Measurements from ENCODE around the gene NOD2.

Gene NOD2

GRCh38 chr16:50733468-50733867, 40.1 kb downstream of the NOD2 start:
- no peak for TF ChIP-seq CTCF (IDR thresholded peaks at IDR 0.05; ENCODE audit: low read depth, low read length)
- no peak overlapping the region for H3K4me3 ChIP-seq (replicated peaks in 1 of 2; ENCODE audit: low read depth in 2 of 2, low read length in 2 of 2)
- no peak for DNase-seq (ENCODE audit: low read depth in 2 of 2)

- no peak for DNase-seq (ENCODE audit: low read depth in 2 of 2)
- no peak overlapping the region for H3K4me3 ChIP-seq (replicated peaks in 1 of 2; ENCODE audit: low read depth in 2 of 2, low read length in 2 of 2)
Measured at GRCh38 chr16:50735629-50736122, 42.3 kb downstream of the NOD2 start.

DNA sequence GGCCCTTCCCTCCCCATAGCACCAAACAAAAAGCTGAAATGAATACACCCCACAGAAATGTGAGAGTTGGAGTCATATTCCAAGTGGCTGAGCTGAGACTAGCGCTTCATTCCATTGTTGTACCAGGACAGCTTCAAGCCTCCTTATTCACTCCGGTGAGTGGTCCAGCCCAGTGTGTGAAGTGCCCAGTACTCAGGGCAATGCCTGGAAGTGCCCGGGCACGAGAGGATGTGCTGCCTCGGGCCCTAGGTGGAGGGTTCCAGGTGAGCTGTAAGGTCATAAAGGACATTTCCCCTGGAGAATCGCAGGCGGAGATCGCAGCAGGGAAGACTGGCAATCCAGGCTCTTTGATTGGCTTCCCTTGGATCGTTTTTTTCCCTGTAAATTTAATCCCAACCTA, 43.0 kb downstream of the NOD2 start:
- H3K4me3 ChIP-seq (replicated peaks in 1 of 2; ENCODE audit: low read depth in 2 of 2, low read length in 2 of 2), result no peak overlapping the region
- no peak for DNase-seq (ENCODE audit: low read depth in 2 of 2)
- TF ChIP-seq CTCF (IDR thresholded peaks at IDR 0.05; ENCODE audit: low read depth, low read length), result no peak

More at GRCh38 chr16:50735629-50736122, 42.3 kb downstream of the NOD2 start:
- TF ChIP-seq CTCF (IDR thresholded peaks at IDR 0.05; ENCODE audit: low read depth, low read length), result no peak

GRCh38 chr16:50737420-50737959, 44.1 kb downstream of the NOD2 start:
- H3K4me3 ChIP-seq (replicated peaks in 1 of 2; ENCODE audit: low read depth in 2 of 2, low read length in 2 of 2), result no peak overlapping the region
- TF ChIP-seq CTCF (IDR thresholded peaks at IDR 0.05; ENCODE audit: low read depth, low read length), result no peak
- no peak for DNase-seq (ENCODE audit: low read depth in 2 of 2)

- DNase-seq (ENCODE audit: low read depth in 2 of 2), result no peak
- TF ChIP-seq CTCF (IDR thresholded peaks at IDR 0.05; ENCODE audit: low read depth, low read length), result no peak
- H3K4me3 ChIP-seq (replicated peaks in 1 of 2; ENCODE audit: low read depth in 2 of 2, low read length in 2 of 2), result no peak overlapping the region
Measured at GRCh38 chr16:50739031-50739430, 45.6 kb downstream of the NOD2 start.

DNA sequence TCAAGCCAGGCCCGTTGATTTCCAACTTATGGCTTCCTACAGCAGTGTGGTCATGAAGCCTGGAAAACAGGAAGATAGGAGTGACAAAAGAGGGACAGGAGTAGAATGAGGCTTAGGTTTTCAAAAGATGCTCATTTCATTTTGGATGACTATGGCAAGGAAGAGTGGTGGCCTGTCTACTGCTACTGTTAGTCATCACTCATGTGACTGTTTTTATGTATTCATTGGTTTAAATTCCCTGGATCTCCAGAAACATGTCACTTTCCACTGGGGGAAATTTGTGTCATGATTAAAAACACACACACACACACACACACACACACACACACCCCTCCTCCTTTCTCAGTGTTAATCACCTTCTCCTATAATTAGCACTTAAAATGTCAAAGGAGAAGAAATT, 47.3 kb downstream of the NOD2 start:
- DNase-seq (ENCODE audit: low read depth in 2 of 2), result peak in 1 of 2 donors; percentile 33
- TF ChIP-seq CTCF (IDR thresholded peaks at IDR 0.05; ENCODE audit: low read depth, low read length), result no peak
- H3K4me3 ChIP-seq (replicated peaks in 1 of 2; ENCODE audit: low read depth in 2 of 2, low read length in 2 of 2), result no peak overlapping the region

- H3K4me3 ChIP-seq (replicated peaks in 1 of 2; ENCODE audit: low read depth in 2 of 2, low read length in 2 of 2), result peak overlapping the region; percentile 38 to 55
- no peak for DNase-seq (ENCODE audit: low read depth in 2 of 2)
- TF ChIP-seq CTCF (IDR thresholded peaks at IDR 0.05; ENCODE audit: low read depth, low read length), result no peak
Measured at GRCh38 chr16:50741225-50741780, 47.9 kb downstream of the NOD2 start.

Measured in cardiac fibroblast (primary cell).